Suprapubic skin (tissue), 4 donors: ENCODE data around the gene FOXP4. TPM values are rescaled to one million over a fixed set of nuclear protein-coding genes. Genes with fewer than 3 reads are reported as not detected.

ENCODE experiments used
- DNase-seq, 2 donors: peaks; one replicate each; pipeline ENCODE4 v3.0.0-alpha.2; 2019; ENCODE audit warnings: low spot score in 2 of 2
- H3K27ac ChIP-seq: fragments of 200-600 bp; sonication (generic); one replicate; pipeline ENCODE4 v1.5.1; 2019
- H3K27me3 ChIP-seq: fragments of 200-600 bp; sonication (generic); one replicate; pipeline ENCODE4 v1.5.1; 2019
- H3K36me3 ChIP-seq: fragments of 200-600 bp; sonication (generic); one replicate; pipeline ENCODE4 v1.5.1; 2019
- H3K4me1 ChIP-seq: fragments of 200-600 bp; sonication (generic); one replicate; pipeline ENCODE4 v1.5.1; 2019
- H3K4me3 ChIP-seq: fragments of 200-600 bp; sonication (generic); one replicate; pipeline ENCODE4 v1.5.1; 2019; ENCODE audit warnings: mild to moderate bottlenecking
- H3K9me3 ChIP-seq: fragments of 200-600 bp; sonication (generic); one replicate; pipeline ENCODE4 v1.5.1; 2019
- CTCF ChIP-seq, 2 donors: fragments of 200-600 bp in 1 of 2; fragments of 450-650 bp in 1 of 2; sonication (generic) in 1 of 2; IDR thresholded peaks; one replicate each; pipeline ENCODE4 v1.5.1; 2016 to 2019; ENCODE audit warnings: antibody characterized with exemption in 2 of 2, mild to moderate bottlenecking in 1 of 2, moderate library complexity in 1 of 2
- EP300 ChIP-seq: sonication (generic); formaldehyde crosslinking; IDR thresholded peaks from one replicate; pipeline ENCODE4 v1.6.1; 2017; ENCODE audit warnings: antibody characterized with exemption
- POLR2A ChIP-seq, 2 donors: fragments of 450-650 bp; IDR thresholded peaks; one replicate each; pipeline ENCODE4 v1.6.1; 2017; ENCODE audit warnings: antibody characterized with exemption in 2 of 2, mild to moderate bottlenecking in 2 of 2, moderate library complexity in 2 of 2
- POLR2AphosphoS5 ChIP-seq, 3 donors: sonication (generic); formaldehyde crosslinking; IDR thresholded peaks; one replicate each; pipeline ENCODE4 v1.6.1; 2017; ENCODE audit warnings: antibody characterized with exemption in 3 of 3
- WGBS: methylation state at CpG from one replicate; pipeline ENCODE4 v1.1.5; 2018; 5-methylcytosine and 5-hydroxymethylcytosine counted together
- total RNA-seq, 4 donors: library from RNA; depleted of rRNA; stranded (reverse); fragments of >200 nt; gene quantifications; one replicate each; pipeline ENCODE4 v1.1.0, GENCODE V29; 2016

Gene FOXP4
- total RNA-seq, 4 donors from 2014 or later = 8.1 to 12.1 (median 10.4) TPM

- DNase-seq = no peak
- H3K36me3 ChIP-seq = no peaks in the 10 kb centered on the region
- 83% methylated on average over 7 of the region's 7 CpGs for WGBS
- H3K27ac ChIP-seq = no peak overlapping the region
- H3K4me3 ChIP-seq = no peak overlapping the region
- no peak for TF ChIP-seq POLR2AphosphoS5 (IDR thresholded peaks at IDR 0.05)
- TF ChIP-seq POLR2A (IDR thresholded peaks at IDR 0.05) = no peak
- TF ChIP-seq EP300 = no peak
- TF ChIP-seq CTCF (IDR thresholded peaks at IDR 0.05) = no peak
- H3K9me3 ChIP-seq = no peaks in the 10 kb centered on the region
- peaks cover 14% of the 10 kb centered on the region for H3K27me3 ChIP-seq
- H3K4me1 ChIP-seq = peaks cover 24% of the 10 kb centered on the region
These were observed 16.2 kb upstream of the FOXP4 start for GRCh38 chr6:41529970-41530369.

- H3K27ac ChIP-seq = no peak overlapping the region
- DNase-seq = no peak
- TF ChIP-seq EP300 (no peak), POLR2A (IDR thresholded peaks at IDR 0.05) (no peak), CTCF (IDR thresholded peaks at IDR 0.05) (no peak), POLR2AphosphoS5 (IDR thresholded peaks at IDR 0.05) (no peak)
- no peaks in the 10 kb centered on the region for H3K9me3 ChIP-seq
- no peak overlapping the region for H3K4me3 ChIP-seq
- H3K4me1 ChIP-seq = peaks cover 24% of the 10 kb centered on the region
- H3K27me3 ChIP-seq = peaks cover 14% of the 10 kb centered on the region
- no peaks in the 10 kb centered on the region for H3K36me3 ChIP-seq
- 89% methylated on average over 7 of the region's 7 CpGs for WGBS
These were observed 15.7 kb upstream of the FOXP4 start for GRCh38 chr6:41530476-41530875.

- peaks cover 25% of the 10 kb centered on the region for H3K4me1 ChIP-seq
- DNase-seq = no peak
- TF ChIP-seq EP300 (no peak), POLR2A (IDR thresholded peaks at IDR 0.05) (no peak), POLR2AphosphoS5 (IDR thresholded peaks at IDR 0.05) (no peak), CTCF (IDR thresholded peaks at IDR 0.05) (no peak)
- H3K4me3 ChIP-seq = no peak overlapping the region
- H3K9me3 ChIP-seq = no peaks in the 10 kb centered on the region
- no peaks in the 10 kb centered on the region for H3K36me3 ChIP-seq
- H3K27ac ChIP-seq = no peak overlapping the region
- H3K27me3 ChIP-seq = peaks cover 14% of the 10 kb centered on the region
These were observed 15.2 kb upstream of the FOXP4 start for GRCh38 chr6:41531016-41531415.

- Histone ChIP-seq H3K4me3 (no peak overlapping the region), H3K36me3 (no peaks in the 10 kb centered on the region), H3K27me3 (peaks cover 14% of the 10 kb centered on the region), H3K27ac (no peak overlapping the region), H3K4me1 (peaks cover 34% of the 10 kb centered on the region), H3K9me3 (no peaks in the 10 kb centered on the region)
- DNase-seq = no peak
- 34% methylated on average over 22 of the region's 22 CpGs for whole genome bisulfite sequencing
- no peak for TF ChIP-seq POLR2AphosphoS5 (IDR thresholded peaks at IDR 0.05)
- TF ChIP-seq POLR2A (IDR thresholded peaks at IDR 0.05) = no peak
- no peak for TF ChIP-seq CTCF (IDR thresholded peaks at IDR 0.05)
- TF ChIP-seq EP300 = no peak
These were observed 14.3 kb upstream of the FOXP4 start for GRCh38 chr6:41531591-41532582.

- peaks cover 6% of the 10 kb centered on the region for H3K27me3 ChIP-seq
- 91% methylated on average over 1 of the region's 1 CpG for WGBS
- no peak overlapping the region for H3K4me3 ChIP-seq
- TF ChIP-seq CTCF (IDR thresholded peaks at IDR 0.05) (no peak), POLR2AphosphoS5 (IDR thresholded peaks at IDR 0.05) (no peak), EP300 (no peak), POLR2A (IDR thresholded peaks at IDR 0.05) (no peak)
- no peaks in the 10 kb centered on the region for H3K9me3 ChIP-seq
- peaks cover 30% of the 10 kb centered on the region for H3K4me1 ChIP-seq
- DNase-seq = no peak
- H3K27ac ChIP-seq = no peak overlapping the region
- no peaks in the 10 kb centered on the region for H3K36me3 ChIP-seq
These were observed 10.4 kb upstream of the FOXP4 start for GRCh38 chr6:41535766-41536165.
